GM21447 (cell line): ENCODE data around the gene CILP.
"Not testable (repeated sequence)": the region's sequence is repeated elsewhere in the genome, so short reads cannot be mapped to it uniquely, and the experiment has no call there.

ENCODE experiments used
- ATAC-seq: cut with Tn5 transposase; IDR thresholded peaks from one replicate; pipeline ENCODE4 v1.9.1; 2021; ENCODE audit not compliant: unreplicated experiment

CILP gene

DNA sequence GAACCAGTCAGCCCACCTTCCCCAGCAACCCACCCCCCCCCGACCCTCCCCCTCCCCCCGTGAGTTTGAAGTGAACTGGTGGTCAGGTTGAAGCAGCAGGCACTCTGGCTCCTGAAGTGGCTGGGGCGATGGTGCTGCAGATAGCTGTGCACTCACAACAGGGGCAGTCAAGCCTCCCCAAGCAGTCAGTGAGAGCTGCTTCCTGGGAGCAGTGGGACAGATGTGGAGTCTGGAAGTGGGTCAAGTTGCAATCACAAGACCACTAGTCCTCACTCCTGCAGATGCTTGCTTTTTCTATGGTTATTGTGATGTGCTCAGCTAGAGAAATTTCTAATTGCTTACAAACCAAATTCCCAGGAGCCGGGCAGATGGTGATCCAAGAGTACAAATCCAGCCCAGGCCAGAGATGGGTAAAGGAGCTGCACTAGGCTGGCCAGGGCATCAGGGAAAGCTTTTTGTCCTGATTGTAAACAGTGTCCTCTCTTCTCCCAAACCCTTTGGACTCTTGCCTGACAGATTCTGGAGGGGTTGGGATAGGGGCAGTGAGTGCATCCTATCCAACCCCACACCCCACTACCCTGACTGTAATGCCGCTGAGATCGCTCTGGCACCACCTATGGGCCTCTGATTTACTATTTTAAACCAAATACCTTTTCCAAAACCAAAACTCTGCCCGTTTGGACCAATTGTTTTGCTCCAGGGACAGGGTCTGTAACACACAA lies 16.3 kb downstream of the CILP start:
- no peak for ATAC-seq

DNA sequence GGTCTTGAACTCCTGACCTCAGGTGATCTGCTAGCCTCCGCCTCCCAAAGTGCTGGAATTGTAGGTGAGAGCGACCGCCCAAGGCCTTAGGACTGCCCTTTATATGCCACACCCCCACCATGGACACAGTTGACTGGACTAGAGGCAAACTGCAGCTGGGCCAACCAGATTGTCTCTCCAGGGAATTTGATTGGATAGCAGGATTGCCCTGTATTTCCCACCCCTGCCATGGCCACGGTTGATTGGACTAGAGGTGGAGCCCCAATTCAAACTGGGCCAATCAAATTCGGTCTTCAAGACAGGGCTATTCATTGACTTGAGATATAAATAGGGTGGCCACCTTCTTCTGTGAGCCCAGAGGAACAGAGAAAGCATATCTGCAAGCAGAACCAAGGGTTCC lies 19.3 kb downstream of the CILP start:
- no peak for ATAC-seq

DNA sequence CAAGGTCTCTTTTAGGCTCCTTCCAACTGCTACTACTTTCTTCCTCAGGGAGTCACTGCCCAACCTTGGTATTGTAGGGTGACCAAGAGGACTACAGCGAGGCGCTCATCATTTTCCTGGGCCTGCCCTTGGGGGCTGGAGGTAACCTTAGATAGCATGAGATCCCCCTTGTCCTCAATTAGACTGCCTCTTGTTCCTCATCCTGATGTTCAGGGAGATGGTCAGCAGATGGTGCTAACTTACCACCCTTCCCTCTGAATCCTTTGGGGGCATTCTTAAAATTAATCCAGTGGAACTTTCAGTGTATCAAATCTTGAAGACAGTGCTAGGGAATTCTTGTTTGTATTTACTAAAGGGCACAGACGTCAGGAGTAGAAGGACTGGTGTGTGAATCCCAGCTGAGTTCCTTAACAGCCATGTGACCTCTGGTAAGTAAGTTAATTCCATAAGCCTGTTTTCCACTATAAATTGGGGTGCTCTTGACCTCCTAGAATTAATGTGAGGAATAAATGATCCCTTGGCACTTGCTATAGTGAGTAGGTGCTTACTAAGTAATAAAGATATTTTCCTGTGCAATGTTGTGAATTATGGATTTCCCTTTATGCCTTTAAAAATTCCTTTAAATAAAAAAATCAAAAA lies 22.1 kb downstream of the CILP start:
- ATAC-seq: no peak

DNA sequence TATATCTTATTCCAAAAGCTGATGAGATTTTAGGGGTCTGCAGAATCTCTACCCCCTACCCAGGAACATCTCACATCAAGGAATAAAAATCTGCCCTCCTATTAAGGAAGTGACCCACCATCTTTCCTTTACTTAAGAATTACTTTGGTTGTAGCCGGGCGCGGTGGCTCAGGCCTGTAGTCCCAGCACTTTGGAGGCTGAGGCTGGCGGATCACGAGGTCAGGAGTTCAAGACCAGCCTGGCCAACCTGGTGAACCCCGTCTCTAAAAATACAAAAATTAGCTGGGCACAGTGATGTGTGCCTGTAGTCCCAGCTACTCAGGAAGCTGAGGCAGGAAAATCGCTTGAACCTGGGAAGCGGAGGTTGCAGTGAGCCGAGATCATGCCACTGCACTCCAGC lies 22.8 kb downstream of the CILP start:
- ATAC-seq: not testable (repeated sequence)

DNA sequence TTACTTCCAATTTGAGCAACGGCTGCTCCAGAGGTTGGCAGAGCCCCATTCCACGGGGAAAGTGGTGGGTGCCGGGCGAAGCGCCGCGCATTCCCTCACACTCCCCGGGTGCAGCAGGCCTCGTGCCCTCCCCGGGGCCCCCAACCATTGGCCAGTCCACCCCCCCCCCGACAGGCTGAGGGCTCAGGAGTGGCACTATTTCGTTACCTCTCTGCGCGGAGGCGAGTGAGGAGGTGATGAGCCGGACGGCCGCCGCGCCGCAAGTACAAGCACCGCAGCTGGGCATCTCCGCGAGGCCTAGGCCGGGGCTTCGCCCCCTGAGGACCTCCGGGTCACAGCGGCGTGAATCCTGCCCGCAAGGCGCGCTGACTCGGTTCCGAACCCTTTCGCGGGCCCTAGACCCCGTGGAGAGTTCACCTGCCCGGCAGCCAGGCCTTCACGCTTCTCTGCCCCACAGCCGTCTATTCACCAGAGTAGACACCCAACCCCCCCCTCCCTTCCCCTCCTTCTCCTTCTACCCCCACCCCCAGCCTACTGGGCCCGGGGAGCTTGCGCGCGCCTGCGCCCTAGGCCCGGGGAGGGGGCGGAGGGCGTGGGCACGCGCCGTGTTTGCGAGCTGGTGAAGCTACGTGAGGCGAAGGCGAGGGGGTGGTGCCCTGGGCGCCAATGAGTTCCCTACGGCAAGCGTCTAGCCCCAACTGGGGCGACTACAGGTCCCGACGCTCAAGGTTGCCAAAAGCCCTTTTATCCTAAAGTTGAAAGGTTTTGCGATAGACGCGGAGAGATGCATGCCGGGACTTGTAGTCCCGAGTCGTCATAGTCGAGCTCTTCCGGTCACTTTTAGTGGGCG lies 26.2 kb downstream of the CILP start, which contains the start of gene CLPX:
Gene CLPX (minus strand): TSS at position 475 of the 850 bp plus-strand sequence. CDS start 189 bp downstream, at position 286.
- ATAC-seq: peak; percentile 64

DNA sequence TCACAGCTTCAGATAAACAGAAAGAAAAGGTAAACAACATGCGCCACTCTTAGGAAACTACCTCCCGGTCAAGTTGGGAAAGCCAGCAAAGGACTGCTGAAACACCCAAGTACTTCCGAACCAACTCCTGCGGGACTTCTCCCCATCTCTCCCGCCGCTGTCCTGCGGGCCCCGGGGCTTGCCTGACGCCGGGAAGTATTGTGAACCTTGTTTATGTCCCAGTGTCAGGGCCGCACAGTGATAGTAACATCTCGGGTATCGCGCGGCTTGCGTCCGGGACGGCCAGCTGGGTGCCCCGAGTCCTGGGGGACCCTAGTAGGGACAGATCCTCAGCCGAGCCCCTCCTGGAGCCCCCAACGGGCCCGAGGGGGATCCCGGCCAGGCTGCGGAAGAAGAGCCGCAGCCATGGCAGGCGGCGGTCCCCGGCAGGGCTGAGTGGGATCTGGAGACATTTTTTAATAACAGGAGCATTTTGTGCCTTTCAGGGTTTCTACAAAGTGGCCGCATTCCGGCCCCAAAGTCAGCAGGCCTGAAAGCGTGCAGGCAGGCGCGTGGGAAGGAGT lies 26.9 kb downstream of the CILP start:
- peak; percentile 23 for ATAC-seq

DNA sequence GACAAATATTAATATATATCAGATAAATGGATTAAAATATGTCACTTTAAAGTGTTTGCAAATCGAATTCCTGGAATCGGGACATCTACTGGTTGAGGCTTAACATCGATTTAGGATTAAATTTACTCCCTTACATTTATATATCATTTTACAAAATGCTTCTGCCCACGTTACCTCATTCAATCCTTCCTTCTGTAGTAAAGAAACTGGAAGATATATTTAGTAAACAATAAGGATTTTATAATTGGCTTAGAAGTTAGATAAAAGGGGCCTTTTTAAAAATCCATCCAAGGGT lies 27.5 kb downstream of the CILP start:
- no peak for ATAC-seq

DNA sequence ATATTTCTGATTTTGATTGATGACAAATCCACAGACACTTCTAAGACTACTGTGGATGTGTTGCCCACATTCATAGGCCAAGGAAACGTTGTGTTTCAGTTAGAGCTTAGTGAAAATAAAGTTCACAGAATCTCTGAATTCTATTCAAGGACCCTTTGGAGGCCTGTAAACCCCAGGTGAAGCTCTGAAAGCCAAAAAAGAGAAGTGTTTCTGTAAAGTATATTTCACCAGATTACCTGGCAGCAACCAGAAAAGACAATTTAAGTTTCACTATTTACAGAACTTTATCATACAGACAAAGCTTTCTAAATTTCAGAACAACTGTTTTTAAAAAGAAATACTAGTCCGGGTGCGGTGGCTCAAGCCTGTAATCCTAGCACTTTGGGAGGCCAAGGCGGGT lies 28.7 kb downstream of the CILP start:
- no peak for ATAC-seq

DNA sequence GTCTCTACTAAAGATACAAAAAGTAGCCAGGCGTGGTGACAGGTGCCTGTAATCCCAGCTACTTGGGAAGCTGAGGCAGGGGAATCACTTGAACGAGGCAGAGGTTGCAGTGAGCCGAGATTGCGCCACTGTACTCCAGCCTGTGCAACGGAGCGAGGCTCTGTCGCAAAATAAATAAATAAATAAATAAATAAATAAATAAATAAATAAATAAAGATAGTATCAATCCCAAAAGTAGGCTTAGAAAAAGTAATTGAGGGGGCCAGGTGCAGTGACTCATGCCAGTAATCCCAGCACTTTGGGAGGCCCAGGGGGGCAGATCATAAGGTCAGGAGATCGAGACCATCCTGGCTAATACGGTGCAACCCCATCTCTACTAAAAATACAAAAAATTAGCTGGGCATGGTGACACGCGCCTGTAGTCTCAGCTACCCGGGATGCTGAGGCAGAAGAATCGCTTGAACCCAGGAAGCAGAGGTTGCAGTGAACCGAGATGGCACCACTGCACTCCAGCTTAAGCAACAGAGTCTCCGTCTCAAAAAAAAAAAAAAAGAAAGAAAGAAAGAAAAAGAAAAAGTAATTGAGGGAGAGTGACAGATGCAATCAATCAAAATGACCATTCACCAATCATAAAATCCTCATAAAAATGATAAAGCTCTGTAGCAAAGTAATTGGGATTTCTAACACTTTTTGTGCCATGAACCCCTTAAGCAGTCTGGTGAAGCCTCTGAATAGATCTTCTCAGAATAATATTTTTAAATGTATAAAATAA lies 29.5 kb downstream of the CILP start:
- not testable (repeated sequence) for ATAC-seq

DNA sequence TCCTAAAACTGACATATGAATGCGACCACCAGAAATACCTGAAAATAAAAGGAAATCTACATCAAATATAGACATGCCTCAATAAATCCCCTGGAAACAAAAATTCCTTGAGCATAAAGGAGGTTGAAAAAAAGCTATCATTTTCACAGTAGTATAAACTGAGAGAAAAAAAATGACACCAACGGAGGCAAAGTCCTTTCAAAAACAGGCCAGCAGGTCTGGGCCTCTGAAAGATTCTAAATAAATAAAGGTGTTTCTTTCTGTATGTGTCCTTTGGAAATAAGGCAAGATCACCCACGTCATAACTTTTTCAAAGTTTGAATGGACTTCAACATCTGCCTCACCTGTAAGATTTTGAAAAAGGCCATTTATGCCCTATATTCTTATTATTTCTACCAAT lies 31.1 kb downstream of the CILP start:
- no peak for ATAC-seq

DNA sequence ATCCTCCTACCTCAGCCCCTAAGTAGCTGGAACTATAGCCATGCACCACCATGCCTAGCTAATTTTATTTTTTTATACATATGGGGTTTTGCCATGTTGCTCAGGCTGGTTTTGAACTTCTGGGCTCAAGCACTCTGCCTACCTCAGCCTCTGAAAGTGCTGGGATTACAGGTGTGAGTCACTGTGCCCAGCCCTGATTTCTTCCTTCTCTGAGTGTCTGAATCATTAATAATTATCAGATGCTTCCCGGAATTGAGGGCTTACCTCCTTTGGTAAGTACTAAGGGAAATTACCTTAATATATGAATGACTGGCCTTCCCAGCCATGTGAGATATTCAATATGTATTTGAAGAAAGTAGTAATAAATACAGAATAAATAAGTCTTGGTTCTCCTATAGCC lies 33.4 kb downstream of the CILP start:
- ATAC-seq: no peak

DNA sequence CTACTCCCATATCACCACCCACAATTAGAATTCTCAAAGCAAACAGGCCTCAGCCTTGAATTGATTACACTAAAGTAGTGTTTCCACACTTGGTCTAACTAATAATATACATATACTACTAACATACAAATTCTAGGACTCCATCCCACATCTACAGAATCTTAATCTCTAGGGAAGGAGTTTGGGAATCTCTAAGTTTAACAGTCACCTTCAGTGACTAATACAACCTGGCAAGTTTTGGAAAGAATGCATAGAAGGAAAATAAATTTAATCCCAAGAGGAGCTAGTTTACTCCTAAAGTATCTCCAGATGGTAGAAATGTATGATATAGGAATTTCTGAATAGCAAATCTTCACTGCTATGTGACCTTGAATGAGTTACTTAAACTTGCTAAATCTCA lies 35.2 kb downstream of the CILP start:
- no peak for ATAC-seq

DNA sequence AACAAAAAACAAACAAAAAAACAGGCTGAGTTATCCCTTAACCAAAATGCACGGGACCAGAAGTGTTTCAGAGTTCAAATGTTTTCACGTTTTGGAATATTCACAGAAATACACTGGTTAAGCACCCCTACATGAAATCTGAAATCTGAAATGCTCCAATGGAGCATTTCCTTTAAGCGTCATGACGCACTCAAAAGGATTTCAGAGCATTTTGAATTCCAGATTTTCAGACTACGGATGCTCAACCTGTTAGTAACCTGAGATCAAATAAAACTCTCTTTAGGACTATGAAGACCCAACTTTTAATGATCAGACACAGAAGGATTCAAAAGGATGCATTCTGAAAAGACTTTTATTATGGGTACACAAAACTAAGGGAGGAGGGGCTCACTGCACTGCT lies 35.8 kb downstream of the CILP start:
- no peak for ATAC-seq

DNA sequence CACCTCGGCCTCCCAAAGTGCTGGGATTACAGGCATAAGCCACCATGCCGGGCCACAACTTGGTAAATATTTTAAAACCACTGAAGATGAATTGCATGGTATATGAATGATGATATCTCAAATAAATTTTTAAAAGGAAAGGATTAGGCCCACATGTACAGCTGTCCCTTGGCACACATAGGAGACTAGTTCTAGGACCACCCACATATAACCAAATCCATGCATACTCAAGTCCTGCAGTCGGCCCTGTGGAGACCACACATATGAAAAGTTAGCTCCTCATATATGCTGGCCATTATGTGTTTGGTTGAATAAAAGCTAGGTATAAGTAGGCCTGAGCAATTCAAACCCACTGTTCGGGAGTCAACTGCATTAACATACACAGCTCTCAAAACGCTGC lies 36.8 kb downstream of the CILP start:
- ATAC-seq: no peak

DNA sequence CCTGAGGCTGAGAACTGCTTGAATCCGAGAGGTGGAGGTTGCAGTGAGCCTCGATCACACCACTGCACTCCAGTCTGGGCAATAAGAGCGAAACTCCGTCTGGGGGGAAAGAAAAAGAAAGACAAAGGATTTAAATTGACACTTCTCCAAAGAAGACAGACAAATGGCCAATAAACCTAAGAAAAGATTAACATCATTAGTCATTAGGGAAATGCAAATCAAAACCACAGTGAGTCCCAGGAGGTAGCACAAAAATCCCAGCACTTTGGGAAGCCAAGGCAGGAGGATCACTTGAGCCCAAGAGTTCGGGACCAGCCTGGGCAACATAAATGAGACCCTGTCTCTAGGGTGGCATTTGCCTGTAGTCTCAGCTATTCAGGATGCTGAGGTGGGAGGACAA lies 38.7 kb downstream of the CILP start:
- no peak for ATAC-seq

DNA sequence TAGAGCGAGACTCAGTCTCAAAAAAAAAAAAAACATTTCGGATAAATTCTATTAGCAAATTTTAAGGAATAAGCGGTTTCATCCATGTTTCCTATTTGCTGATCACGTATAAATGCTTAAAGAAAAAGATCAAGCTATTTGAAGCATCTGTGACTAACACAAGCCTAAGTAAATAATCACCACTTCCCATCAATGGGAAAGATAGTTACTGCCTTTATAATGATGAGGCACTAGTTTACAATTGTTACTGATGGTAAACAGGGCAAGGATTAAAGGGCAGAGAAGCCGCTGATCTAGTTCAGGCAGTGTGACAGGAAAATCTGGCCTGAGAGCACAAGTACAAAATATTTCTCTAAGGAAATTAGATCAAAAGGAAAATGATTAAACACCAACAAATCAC lies 39.8 kb downstream of the CILP start:
- no peak for ATAC-seq

DNA sequence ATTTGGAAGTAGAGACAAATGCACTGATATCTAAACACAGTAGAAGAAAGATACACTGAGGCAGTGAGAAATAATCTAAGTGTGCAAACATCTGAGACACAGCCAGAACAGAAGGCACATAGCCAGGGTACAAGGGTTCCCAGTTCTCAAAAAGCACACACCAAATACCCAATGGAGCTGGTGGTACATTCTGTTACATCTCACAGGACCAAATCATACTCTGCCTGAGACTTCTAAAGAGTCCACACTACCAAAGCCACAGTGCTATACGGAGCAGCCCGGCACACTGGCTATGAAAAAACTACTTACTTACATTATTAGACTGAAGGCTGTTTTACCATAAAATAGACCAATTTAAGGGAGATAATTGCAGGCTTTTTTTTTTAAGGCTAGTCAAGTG lies 45.4 kb downstream of the CILP start:
- ATAC-seq: no peak

DNA sequence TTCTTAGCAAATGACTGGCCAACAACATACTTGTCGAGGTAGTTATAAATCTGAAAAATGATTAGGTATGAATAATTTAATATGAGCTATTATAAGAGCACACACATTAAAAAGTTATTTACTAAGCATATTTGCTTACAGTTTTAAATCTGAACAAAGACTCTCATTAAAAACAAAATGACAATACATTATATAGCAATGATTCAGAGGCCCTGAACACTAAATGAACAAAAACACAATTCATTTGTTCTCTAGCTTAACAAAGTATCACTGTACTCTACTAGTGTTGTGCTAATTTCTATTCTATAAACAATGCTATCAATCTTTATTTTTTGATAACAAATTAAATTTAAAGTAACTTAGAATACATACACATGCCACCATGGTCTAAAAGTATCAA lies 47.1 kb downstream of the CILP start:
- ATAC-seq: no peak

DNA sequence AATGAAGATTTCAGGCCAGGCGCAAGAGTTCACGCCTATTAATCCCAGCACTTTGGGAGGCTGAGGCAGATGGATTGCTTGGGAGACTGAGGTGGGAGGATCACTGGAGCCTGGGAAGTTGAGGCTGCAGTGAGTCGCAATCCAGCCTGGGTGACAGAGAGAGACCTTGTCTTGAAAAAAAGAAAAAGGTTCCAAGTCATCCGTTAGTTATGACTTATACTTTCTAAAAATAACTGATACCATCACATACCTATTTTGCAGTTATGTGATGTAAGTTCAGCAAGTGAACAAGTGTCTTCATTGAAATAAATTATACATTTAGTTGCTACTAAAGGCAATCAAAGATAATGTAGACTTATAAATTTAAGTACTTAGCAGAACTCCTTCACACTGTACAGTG lies 48.2 kb downstream of the CILP start:
- ATAC-seq: no peak

DNA sequence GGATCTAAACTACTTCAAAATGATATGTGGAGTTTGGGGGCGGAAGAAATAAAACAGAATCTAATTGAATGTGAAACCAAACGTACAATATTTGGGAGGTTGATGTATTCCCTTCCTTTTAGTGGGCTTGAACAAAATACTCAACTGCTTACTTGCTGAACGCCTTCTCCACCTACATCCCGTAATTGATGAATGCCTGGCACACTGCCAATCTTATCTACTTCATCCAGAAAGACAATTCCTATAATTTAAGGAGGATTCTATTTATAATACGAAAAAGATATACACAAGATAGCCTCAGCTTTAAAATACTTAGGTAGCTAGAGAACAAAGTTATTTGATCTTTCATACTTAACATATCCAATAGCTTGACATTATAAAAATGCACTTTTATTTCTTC lies 54.6 kb downstream of the CILP start:
- ATAC-seq: no peak

DNA sequence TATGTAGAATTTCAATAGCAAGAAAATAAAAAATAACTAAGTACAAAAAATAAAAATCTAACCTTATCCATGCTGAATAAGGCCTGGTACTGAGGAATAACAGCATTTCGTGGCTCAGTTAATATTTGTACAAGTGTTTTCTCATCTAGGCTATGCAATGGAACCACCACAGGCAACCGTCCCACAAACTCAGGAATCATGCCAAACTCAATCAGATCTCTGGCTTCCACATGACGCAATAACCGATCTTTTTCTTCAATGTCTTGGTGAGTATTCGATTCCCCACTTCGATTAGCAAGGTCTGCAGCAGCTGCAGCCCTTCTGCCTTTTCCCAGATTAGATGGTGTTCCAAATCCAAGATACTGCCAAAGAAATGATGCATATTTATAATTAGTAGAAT lies 56.6 kb downstream of the CILP start:
- ATAC-seq: no peak
